H1 (cell line): ENCODE results near the gene TAF1B.

Experiments used
- CREB1 ChIP-seq: IDR thresholded peaks from 2 replicates; pipeline ENCODE4 v1.6.1; 2012; ENCODE audit warnings: inconsistent platforms
- CTCF ChIP-seq, 3 experiments: IDR thresholded peaks; 1 replicate in 2 of 3; 2 replicates in 1 of 3; pipeline versions ENCODE4 v1.5.1 to v1.6.1; 2011; ENCODE audit warnings: low read length in 3 of 3, mild to moderate bottlenecking in 3 of 3, inconsistent platforms in 2 of 3, low read depth in 1 of 3, moderate library complexity in 1 of 3; ENCODE audit not compliant: insufficient read depth in 1 of 3; ENCODE audit errors: control extremely low read depth in 1 of 3
- EZH2 ChIP-seq: fragments of 200-600 bp; sonication (generic); IDR thresholded peaks from 2 replicates; pipeline ENCODE4 v1.7.1; 2012; ENCODE audit warnings: low read depth, mild to moderate bottlenecking, moderate library complexity, low read length, inconsistent platforms; ENCODE audit not compliant: severe bottlenecking
- FOSL1 ChIP-seq: IDR thresholded peaks from 2 replicates; pipeline ENCODE4 v1.6.1; 2011; ENCODE audit warnings: mild to moderate bottlenecking, low read depth, low read length, moderate library complexity; ENCODE audit not compliant: insufficient read depth
- HDAC2 ChIP-seq, 2 experiments: fragments of 300-600 bp in 1 of 2; sonication (generic) in 1 of 2; IDR thresholded peaks; 2 replicates each; pipeline ENCODE4 v1.6.1; 2011 to 2012; ENCODE audit warnings: low read depth in 2 of 2, low read length in 2 of 2, mild to moderate bottlenecking in 2 of 2, moderate library complexity in 2 of 2, borderline replicate concordance in 1 of 2, inconsistent platforms in 1 of 2
- MAFK ChIP-seq: IDR thresholded peaks from 2 replicates; pipeline ENCODE4 v1.6.1; 2012; ENCODE audit warnings: low read depth, mild to moderate bottlenecking, improper control_type of control experiment, low read length
- PHF8 ChIP-seq: fragments of 200-600 bp; sonication (generic); conservative IDR thresholded peaks from 2 replicates; pipeline ENCODE4 v1.7.1; 2012; ENCODE audit warnings: low read depth, mild to moderate bottlenecking, inconsistent platforms, low read length, moderate library complexity
- POLR2A ChIP-seq, 2 experiments: IDR thresholded peaks; 1 replicate in 1 of 2; 2 replicates in 1 of 2; pipeline ENCODE4 v1.6.1; 2011; ENCODE audit warnings: low read depth in 2 of 2, low read length in 2 of 2, mild to moderate bottlenecking in 2 of 2; ENCODE audit errors: control extremely low read depth in 1 of 2
- POLR2AphosphoS5 ChIP-seq: IDR thresholded peaks from 2 replicates; pipeline ENCODE4 v1.6.1; 2011; ENCODE audit warnings: low read depth, low read length

GRCh38 chr2:9811679-9812511, 31.4 kb upstream of the TAF1B start:
- TF ChIP-seq FOSL1 (no peak), POLR2AphosphoS5 (no peak), MAFK (no peak), EZH2 (no peak), POLR2A (IDR thresholded peaks at IDR 0.05; ENCODE audit: control extremely low read depth in 1 of 2, low read depth in 2 of 2, low read length in 2 of 2) (no peak), PHF8 (no peak), CTCF (IDR thresholded peaks at IDR 0.05; ENCODE audit: control extremely low read depth in 1 of 3, insufficient read depth in 1 of 3, low read depth in 1 of 3, low read length in 3 of 3) (no peak), HDAC2 (IDR thresholded peaks at IDR 0.05; ENCODE audit: borderline replicate concordance in 1 of 2, low read depth in 2 of 2, low read length in 2 of 2) (no peak), CREB1 (no peak)
